ENCODE results near the gene CERS6.
"Not testable (repeated sequence)": the region's sequence is repeated elsewhere in the genome, so short reads cannot be mapped to it uniquely, and the experiment has no call there.

CERS6 gene

GRCh38 chr2:168655207-168655606, 199.1 kb downstream of the CERS6 start:
- TF ChIP-seq CTCF (IDR thresholded peaks at IDR 0.05; ENCODE audit: control insufficient read depth, insufficient read depth, low read depth, low read length, missing control alignments): no peak
- no peak for DNase-seq (ENCODE audit: low read depth)
- H3K4me3 ChIP-seq (ENCODE audit: control insufficient read depth, low read depth, low read length): no peak overlapping the region

GRCh38 chr2:168657378-168657777, 201.3 kb downstream of the CERS6 start:
- not testable (repeated sequence) for H3K4me3 ChIP-seq (ENCODE audit: control insufficient read depth, low read depth, low read length); DNase-seq (ENCODE audit: low read depth)

GRCh38 chr2:168658706-168659105, 202.6 kb downstream of the CERS6 start:
- no peak for DNase-seq (ENCODE audit: low read depth)

GRCh38 chr2:168660870-168661862, 205.1 kb downstream of the CERS6 start:
- no peak for DNase-seq (ENCODE audit: low read depth)
- no peak overlapping the region for H3K4me3 ChIP-seq (ENCODE audit: control insufficient read depth, low read depth, low read length)
- TF ChIP-seq CTCF (IDR thresholded peaks at IDR 0.05; ENCODE audit: control insufficient read depth, insufficient read depth, low read depth, low read length, missing control alignments): no peak

More at GRCh38 chr2:168658706-168659105, 202.6 kb downstream of the CERS6 start:
- TF ChIP-seq CTCF (IDR thresholded peaks at IDR 0.05; ENCODE audit: control insufficient read depth, insufficient read depth, low read depth, low read length, missing control alignments): no peak
- no peak overlapping the region for H3K4me3 ChIP-seq (ENCODE audit: control insufficient read depth, low read depth, low read length)

GRCh38 chr2:168661863-168662256, 205.8 kb downstream of the CERS6 start:
- H3K4me3 ChIP-seq (ENCODE audit: control insufficient read depth, low read depth, low read length): no peak overlapping the region
- no peak for TF ChIP-seq CTCF (IDR thresholded peaks at IDR 0.05; ENCODE audit: control insufficient read depth, insufficient read depth, low read depth, low read length, missing control alignments)
- no peak for DNase-seq (ENCODE audit: low read depth)

GRCh38 chr2:168662651-168663208, 206.7 kb downstream of the CERS6 start:
- DNase-seq (ENCODE audit: low read depth): no peak
- TF ChIP-seq CTCF (IDR thresholded peaks at IDR 0.05; ENCODE audit: control insufficient read depth, insufficient read depth, low read depth, low read length, missing control alignments): no peak
- H3K4me3 ChIP-seq (ENCODE audit: control insufficient read depth, low read depth, low read length): no peak overlapping the region

- no peak for DNase-seq (ENCODE audit: low read depth)
- H3K4me3 ChIP-seq (ENCODE audit: control insufficient read depth, low read depth, low read length): no peak overlapping the region
- no peak for TF ChIP-seq CTCF (IDR thresholded peaks at IDR 0.05; ENCODE audit: control insufficient read depth, insufficient read depth, low read depth, low read length, missing control alignments)
Observed at GRCh38 chr2:168663993-168664392, 207.9 kb downstream of the CERS6 start.

- not testable (repeated sequence) for H3K4me3 ChIP-seq (ENCODE audit: control insufficient read depth, low read depth, low read length); DNase-seq (ENCODE audit: low read depth)
Observed at GRCh38 chr2:168664715-168665114, 208.6 kb downstream of the CERS6 start.
